Inflammatory macrophage (primary cell): ENCODE data around the gene MSRB2.
A peak's percentile ranks its signal among the peaks of the same experiment; 100 is the strongest.
"Not testable (repeated sequence)": the region's sequence is repeated elsewhere in the genome, so short reads cannot be mapped to it uniquely, and the experiment has no call there.

Experiments
- DNase-seq, 2 donors: peaks; one replicate each; pipeline ENCODE4 v3.0.0-alpha.2; 2020 to 2022
- total RNA-seq, 18 experiments: gene quantifications; one replicate each; lab custom pipeline; 2026; ENCODE audit warnings: mixed read lengths in 6 of 18, inconsistent platforms in 2 of 18; lab: John Stamatoyannopoulos, UW

The MSRB2 gene
- 0.93 to 8.3 (median 4.2) reads per million in 18 experiments for total RNA-seq

DNA sequence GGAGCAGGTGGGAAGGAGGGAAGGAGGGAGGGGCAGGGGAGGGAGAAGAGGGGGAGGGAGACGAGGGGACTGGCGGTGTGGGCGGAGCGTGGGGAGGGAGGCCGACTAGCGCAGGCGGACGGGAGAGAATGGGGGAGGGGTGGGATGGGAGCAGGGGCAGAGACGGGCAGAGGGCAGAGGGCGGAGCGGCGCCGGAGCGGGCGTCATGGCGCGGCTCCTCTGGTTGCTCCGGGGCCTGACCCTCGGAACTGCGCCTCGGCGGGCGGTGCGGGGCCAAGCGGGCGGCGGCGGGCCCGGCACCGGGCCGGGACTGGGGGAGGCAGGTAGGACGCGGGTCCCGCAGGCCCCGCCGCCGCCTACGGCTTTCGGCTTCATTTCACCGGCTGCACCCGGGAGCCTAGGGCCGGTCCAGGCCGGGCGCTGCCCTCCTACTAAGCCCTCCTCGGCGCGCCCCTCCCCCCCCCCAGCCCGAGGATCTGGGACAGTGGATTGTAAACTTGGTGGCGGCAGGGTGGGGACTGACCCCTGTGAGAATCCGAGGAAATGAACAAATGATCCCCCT lies at the start of gene MSRB2:
Gene MSRB2, plus strand, starts transcription at position 176 of the 562 bp plus-strand sequence. Its CDS starts 30 bp downstream, at position 206.
- peak; percentile 30 to 52 for DNase-seq

GRCh38 chr10:23046027-23046426 lies 49.4 kb upstream of the MSRB2 start:
- no peak for DNase-seq

- DNase-seq = no peak
These were observed 48.0 kb upstream of the MSRB2 start for GRCh38 chr10:23047201-23048050.

GRCh38 chr10:23048191-23048590 lies 47.2 kb upstream of the MSRB2 start:
- DNase-seq = no peak

DNA sequence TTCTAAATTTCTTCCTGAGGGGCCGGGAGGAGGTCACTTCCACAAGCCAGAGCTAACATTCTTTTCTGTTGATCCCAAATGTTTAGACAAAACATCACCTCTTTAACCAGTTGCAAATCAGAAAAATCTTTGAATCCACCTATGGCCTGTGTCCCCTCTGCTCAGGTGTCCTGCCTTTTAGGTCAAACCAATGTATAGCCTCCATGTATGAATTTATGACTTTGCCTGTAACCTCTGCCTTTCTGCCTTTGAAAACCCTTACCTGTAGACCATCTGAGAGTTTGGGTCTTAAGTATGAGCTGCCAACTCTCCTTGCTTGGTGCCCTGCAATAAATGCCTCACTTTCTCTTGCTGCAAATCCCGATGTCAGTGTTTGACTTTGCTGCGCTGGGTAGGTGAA lies 44.1 kb upstream of the MSRB2 start:
- no peak for DNase-seq

DNA sequence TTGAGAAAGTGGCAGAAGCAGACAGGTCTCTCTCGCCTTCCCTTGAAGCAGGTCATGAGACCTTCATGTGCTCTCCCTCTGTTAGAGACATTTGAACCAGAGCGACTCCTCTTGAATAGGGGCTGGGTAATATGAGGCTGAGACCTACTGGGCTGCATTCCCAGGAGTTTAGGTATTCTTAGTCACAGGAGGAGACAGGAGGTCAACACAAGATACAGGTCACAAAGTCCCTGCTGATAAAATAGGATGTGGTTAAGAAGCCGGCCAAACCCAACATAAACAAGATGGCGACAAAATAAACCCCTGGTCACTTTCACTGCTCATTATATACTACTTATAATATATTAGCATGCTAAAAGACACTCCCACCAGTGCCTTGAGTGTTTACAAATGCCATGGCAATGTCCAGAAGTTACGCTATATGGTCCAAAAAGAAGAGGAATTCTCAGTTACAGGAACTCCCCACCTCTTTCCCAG lies 43.5 kb upstream of the MSRB2 start:
- no peak for DNase-seq

- peak in 1 of 2 donors; percentile 9 for DNase-seq
These were observed 42.3 kb upstream of the MSRB2 start for GRCh38 chr10:23053036-23053435.

DNA sequence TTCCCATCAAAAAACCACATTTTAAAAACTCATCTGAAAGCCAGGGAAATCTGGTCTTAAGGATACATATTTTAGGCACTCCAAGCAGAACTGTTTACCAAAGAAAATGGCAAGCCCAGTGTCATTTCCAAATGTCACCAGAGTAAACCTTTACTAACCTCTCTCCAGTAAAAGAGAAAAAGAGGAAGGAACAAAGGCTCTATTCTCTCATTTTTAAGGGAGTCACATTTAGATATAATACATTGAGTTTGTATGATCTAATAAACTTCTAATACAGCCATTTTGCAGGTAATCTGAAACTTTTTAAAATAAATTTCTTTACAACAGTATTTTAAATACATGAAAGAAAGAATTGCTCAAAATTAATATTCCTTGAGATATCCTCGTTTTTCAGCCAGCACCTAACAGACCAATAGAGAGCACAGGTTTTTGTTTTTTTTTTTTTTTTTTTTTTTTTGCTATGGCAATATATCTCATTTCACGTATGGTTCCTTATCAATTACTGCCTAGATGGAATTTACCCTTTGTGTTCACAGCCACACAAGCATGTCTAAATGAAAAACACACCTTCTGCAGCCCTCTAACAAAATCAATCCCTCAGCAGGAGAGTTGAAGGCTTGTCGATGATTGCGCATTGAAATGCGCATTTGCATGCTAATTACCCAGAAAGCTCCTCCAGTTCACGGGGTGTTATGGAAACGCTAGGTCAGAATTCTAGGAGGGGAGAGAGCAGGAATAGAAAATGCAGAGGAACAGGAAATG lies 39.8 kb upstream of the MSRB2 start:
- DNase-seq = no peak

- no peak for DNase-seq
These were observed 39.2 kb upstream of the MSRB2 start for GRCh38 chr10:23056186-23056579.

- DNase-seq = no peak
These were observed 37.0 kb upstream of the MSRB2 start for GRCh38 chr10:23058366-23058765.

DNA sequence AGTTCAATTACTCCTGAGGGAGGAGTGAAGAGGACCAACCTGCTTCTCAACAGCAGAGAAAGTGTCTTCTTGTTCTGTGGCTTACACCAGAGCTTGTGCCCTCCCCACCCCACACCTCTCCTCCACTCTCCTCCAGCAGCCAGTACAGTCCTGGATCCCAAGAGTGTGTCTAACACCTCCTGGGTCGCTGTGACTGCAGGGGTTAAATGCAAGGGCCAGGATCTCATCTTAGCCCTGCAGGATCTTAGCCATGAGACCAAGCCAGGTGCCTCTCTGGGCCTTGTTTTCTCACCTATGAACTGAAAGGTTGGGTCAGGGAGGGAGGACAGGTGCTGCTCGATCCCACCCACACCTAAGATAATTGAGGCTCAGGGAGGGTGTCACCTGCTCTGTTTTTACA lies 34.5 kb upstream of the MSRB2 start:
- no peak for DNase-seq

DNA sequence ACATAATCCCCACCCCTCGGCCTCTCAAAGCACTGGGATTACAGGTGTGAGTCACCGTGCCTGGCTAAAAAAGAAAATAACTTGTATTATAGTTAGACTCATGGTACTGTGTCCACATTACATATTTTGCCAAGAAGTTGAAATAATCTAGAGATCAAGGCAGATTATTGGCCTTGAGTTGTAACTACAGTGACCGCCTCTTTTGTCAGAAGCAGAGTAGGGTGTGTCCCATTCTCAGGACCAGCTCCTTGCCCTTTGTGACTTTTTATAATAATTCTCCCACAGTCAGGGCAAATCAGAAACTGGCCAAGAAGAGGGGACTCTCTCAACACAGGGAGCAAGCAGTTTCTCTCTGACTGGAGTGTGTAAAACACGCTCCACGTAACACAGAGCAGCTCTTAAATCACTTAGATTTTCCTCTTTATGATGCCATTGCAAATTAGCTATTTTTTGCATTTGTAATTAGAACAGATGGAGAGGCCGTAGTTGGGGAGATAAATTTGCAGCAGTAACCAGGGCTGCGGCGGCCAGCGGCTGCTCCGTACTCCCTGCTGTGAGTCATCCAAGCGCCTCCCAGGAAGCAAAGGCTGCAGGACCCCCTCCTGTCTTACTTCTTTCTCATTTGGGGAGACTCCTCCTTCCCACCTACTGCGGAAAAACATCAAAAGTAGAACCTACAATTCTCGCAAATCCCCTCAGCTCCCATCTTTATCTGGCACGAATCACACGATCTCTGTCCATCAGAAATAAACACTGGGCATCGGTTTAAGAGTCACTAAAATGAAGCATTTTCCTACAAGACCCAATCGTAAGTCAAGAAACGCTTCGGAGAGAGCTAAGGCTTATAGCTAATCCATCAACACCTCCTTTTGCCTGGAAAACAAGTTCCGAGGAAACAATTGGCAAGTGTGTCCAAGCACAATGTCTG lies 32.1 kb upstream of the MSRB2 start:
- no peak for DNase-seq

DNA sequence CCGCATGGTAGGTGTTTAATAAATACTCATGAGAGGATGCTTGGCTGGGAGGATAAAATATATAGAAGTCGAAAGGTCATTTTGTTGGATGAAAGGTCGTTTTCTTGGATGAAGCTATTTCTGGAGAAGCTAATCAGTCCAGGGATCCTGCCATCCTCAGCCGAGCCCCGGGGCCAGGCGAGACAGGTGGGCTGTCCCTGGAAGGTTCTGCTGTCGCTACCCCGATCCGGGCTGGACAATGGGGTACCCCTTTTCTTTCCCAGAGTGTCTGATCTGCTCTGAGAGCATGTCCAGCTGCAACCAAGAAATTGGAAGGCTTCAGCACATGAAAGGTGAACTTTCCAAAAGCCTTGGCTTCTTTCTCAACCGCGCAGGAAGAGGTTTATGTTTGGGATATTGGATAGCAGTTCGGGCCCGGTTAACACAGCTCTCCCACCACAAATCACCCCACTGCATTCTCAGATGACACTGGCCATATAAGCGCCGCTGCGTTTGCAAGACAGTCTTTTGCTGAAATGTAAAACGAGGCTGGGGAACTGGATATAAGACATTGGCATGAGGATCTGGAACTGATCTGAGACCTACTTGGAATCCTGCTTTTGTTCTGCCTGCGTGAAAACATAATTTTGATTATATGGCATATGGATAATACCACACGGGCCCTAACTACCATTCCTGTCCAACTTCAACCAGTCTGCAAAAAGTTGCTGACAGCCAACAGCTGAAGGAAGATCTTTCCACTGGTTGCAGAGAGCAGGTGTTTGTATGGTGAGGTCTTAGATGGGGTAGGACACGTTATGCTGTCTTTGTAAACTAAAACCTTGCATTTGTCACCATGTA lies 31.2 kb upstream of the MSRB2 start:
- DNase-seq = no peak

DNA sequence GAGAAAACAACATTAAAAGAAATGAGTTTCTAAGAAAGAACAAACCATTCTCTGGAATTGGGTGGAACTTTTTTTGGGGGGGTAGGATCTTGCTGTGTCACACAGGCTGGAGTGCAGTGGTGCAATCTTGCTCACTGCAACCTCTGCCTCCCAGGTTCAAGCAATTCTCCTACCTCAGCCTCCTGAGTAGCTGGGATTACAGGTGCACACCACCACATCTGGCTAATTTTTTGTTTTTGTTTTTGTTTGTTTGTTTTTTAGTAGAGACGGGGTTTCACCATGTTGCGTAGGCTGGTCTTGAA lies 30.6 kb upstream of the MSRB2 start:
- DNase-seq = not testable (repeated sequence)

GRCh38 chr10:23065181-23065948 lies 30.0 kb upstream of the MSRB2 start:
- no peak for DNase-seq

DNA sequence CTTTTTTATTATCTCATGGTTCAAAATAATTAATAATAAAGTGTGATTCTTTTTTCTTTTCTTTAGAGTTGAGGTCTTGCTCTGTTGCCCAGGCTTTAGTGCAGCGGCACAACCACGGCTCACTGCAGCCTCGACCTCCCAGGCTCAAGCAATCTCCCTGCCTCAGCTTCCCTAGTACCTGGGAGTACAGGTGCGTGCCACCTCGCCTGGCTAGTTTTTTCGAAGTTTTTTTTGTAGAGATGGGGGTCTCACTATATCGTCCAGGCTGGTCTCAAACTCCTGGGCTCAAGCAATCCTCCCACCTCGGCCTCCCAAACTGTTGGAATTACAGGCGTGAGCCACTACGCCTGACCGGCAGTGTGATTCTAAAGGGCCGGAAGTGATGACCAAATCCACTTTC lies 28.0 kb upstream of the MSRB2 start:
- DNase-seq = no peak

DNA sequence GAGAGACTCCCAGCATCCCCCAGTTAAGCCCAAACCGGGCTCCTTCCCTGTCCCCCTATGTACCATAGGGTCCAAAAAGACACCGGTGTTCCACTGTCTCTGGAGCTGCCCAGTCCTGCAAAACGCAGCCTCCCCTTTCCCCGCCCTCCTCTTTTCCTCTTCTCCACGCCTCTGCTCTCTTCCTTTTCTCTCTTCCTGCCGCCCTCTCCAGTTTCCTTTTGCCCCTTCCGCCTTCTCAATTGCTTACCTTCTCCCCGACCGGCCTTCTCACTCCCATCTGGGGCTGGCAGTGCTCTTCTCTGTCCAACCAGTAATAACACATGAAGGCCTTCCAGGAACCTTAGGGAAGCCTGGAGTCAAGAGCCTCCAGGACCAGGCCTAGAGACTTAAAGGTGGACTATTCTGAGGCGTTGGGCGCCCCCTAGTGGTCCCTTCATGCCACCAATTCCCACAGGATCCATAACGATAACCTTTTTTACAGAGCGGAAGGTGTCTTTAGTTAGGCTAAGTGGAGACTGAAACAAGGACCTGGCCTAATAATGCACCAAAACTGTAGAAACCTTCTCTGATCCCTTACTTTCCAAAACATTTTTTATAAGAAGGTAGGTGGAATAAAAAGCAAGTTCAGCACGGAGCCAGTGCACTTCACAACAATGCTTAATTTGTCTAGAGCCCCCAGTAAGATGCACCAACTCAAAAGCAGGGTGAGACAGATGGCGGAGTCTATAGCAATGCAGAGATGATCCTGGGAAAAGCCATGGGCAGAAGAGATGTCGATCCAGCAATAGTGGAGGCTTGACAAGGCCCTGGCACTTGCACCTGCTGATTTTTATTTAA lies 27.2 kb upstream of the MSRB2 start:
- peak; percentile 54 to 72 for DNase-seq

DNA sequence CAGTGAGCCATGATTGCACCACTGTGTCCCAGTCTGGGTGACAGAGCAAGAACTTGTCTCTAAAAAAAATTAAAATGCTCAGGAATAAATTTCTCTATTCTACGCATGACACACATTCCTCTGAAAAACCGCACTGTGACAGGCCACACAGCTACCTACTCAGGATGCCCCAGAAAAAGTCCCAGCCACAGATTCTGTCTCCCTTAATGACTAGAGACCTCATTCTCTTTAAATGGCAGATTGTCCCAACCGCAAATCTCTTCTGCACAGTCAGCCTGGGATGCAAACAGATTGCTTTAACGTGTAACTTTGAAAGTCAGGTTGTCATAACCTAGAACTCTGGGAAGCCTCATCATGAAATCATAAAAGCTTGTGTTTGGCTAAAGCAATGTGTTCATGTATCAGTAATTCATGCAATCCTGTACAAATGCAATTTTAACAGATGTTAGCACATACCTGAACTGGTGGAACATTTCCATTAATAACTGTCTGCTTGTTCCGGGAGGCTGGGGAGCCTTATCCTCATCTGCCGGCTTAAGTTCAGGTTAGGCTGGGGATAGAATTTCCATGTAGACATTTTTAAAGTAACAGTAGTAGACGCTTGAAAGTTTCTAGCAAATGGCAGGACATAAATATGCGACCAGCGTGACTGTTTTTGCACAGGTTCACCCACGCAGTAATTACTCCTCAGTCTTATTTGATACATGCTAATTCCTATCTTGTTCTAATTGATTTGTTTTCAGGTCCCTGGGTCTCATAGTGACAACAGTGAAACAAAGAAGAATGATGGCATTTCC lies 26.2 kb upstream of the MSRB2 start:
- DNase-seq = no peak
